ENCODE results near the gene ARIH1.
"Not testable (repeated sequence)": the region's sequence is repeated elsewhere in the genome, so short reads cannot be mapped to it uniquely, and the experiment has no call there.

Gene ARIH1

GRCh38 chr15:72609862-72610261 is 135.7 kb downstream of the ARIH1 start:
- ChIA-PET POLR2A (no interaction called here), CTCF (interaction anchor here (0.6 to 1.1 kb wide), 2 partner anchors 10 to 258 kb away, joined by 3 to 7 read pairs; no protein-coding TSS in a partner anchor)
- no peak for DNase-seq (ENCODE audit: extremely low spot score)
- TF ChIP-seq HDGF (IDR thresholded peaks at IDR 0.05; ENCODE audit: borderline replicate concordance): no peak
- no peak for TF ChIP-seq ZNF384 (IDR thresholded peaks at IDR 0.05)
- TF ChIP-seq SP1 (IDR thresholded peaks at IDR 0.05): no peak
- TF ChIP-seq ELF4 (IDR thresholded peaks at IDR 0.05): no peak
- no peak for TF ChIP-seq FOXK2 (IDR thresholded peaks at IDR 0.05)
- TF ChIP-seq BHLHE40 (IDR thresholded peaks at IDR 0.05; ENCODE audit: borderline replicate concordance): no peak
- TF ChIP-seq CTBP1 (IDR thresholded peaks at IDR 0.05; ENCODE audit: borderline replicate concordance): no peak
- no peak for TF ChIP-seq LEF1 (IDR thresholded peaks at IDR 0.05; ENCODE audit: borderline replicate concordance)

- POLR2A ChIA-PET; DNase-seq (ENCODE audit: extremely low spot score): not testable (repeated sequence)
- CTCF ChIA-PET: interaction anchor here (1.2 kb wide), 1 partner anchor 12 kb away, joined by 3 read pairs; no protein-coding TSS in a partner anchor
Measured at GRCh38 chr15:72612324-72612723, 138.2 kb downstream of the ARIH1 start.

GRCh38 chr15:72614810-72615532 is 140.8 kb downstream of the ARIH1 start:
- no peak for TF ChIP-seq PKNOX1 (IDR thresholded peaks at IDR 0.05)
- no peak for TF ChIP-seq ZNF384 (IDR thresholded peaks at IDR 0.05)
- TF ChIP-seq FOXK2 (IDR thresholded peaks at IDR 0.05): no peak
- TF ChIP-seq ELF4 (IDR thresholded peaks at IDR 0.05): no peak
- TF ChIP-seq BHLHE40 (IDR thresholded peaks at IDR 0.05; ENCODE audit: borderline replicate concordance): no peak
- TF ChIP-seq SP1 (IDR thresholded peaks at IDR 0.05): no peak
- no peak for TF ChIP-seq TARDBP (IDR thresholded peaks at IDR 0.05)
- no peak for TF ChIP-seq LEF1 (IDR thresholded peaks at IDR 0.05; ENCODE audit: borderline replicate concordance)
- TF ChIP-seq ARNT (IDR thresholded peaks at IDR 0.05): no peak
- TF ChIP-seq HDGF (IDR thresholded peaks at IDR 0.05; ENCODE audit: borderline replicate concordance): no peak
- TF ChIP-seq FOXA1 (IDR thresholded peaks at IDR 0.05): no peak
- TF ChIP-seq L3MBTL2 (conservative IDR thresholded peaks at IDR 0.05): no peak
- no peak for TF ChIP-seq NFRKB (IDR thresholded peaks at IDR 0.05)
- TF ChIP-seq CTBP1 (IDR thresholded peaks at IDR 0.05; ENCODE audit: borderline replicate concordance): no peak
- TF ChIP-seq SUZ12 (IDR thresholded peaks at IDR 0.05): no peak
- no peak for DNase-seq (ENCODE audit: extremely low spot score)
- ChIA-PET CTCF (no interaction called here), POLR2A (interaction anchor here (0.7 kb wide), 1 partner anchor 18 kb away, joined by 3 read pairs; no protein-coding TSS in a partner anchor)

GRCh38 chr15:72615533-72616233 is 141.6 kb downstream of the ARIH1 start:
- CTCF ChIA-PET; POLR2A ChIA-PET; DNase-seq (ENCODE audit: extremely low spot score): not testable (repeated sequence)

- ChIA-PET POLR2A (no interaction called here), CTCF (no interaction called here)
- DNase-seq (ENCODE audit: extremely low spot score): no peak
- TF ChIP-seq ELF4 (IDR thresholded peaks at IDR 0.05) (no peak), TARDBP (IDR thresholded peaks at IDR 0.05) (no peak), FOXK2 (IDR thresholded peaks at IDR 0.05) (no peak), LEF1 (IDR thresholded peaks at IDR 0.05; ENCODE audit: borderline replicate concordance) (no peak), CTBP1 (IDR thresholded peaks at IDR 0.05; ENCODE audit: borderline replicate concordance) (no peak), NFRKB (IDR thresholded peaks at IDR 0.05) (no peak), FOXM1 (IDR thresholded peaks at IDR 0.05; ENCODE audit: borderline replicate concordance) (no peak), FOXA1 (IDR thresholded peaks at IDR 0.05) (no peak)
Measured at GRCh38 chr15:72616491-72617210, 142.5 kb downstream of the ARIH1 start.

GRCh38 chr15:72623854-72624253 is 149.7 kb downstream of the ARIH1 start:
- CTCF ChIA-PET; DNase-seq (ENCODE audit: extremely low spot score); POLR2A ChIA-PET: not testable (repeated sequence)

GRCh38 chr15:72626153-72626552 is 152.0 kb downstream of the ARIH1 start:
- CTCF ChIA-PET: interaction anchor here (1.4 kb wide), 1 partner anchor 26 kb away, joined by 6 read pairs; no protein-coding TSS in a partner anchor
- POLR2A ChIA-PET; DNase-seq (ENCODE audit: extremely low spot score): not testable (repeated sequence)
- peak; percentile 78 for TF ChIP-seq ZNF384 (IDR thresholded peaks at IDR 0.05)

GRCh38 chr15:72628249-72629067 is 154.3 kb downstream of the ARIH1 start:
- POLR2A ChIA-PET: not testable (repeated sequence)
- peak; percentile 23 for DNase-seq (ENCODE audit: extremely low spot score)
- CTCF ChIA-PET: interaction anchor here (0.6 kb wide), 1 partner anchor 35 kb away, joined by 3 read pairs; no protein-coding TSS in a partner anchor

- DNase-seq (ENCODE audit: extremely low spot score); POLR2A ChIA-PET: not testable (repeated sequence)
- CTCF ChIA-PET: interaction anchor here (0.6 kb wide), 1 partner anchor 35 kb away, joined by 3 read pairs; no protein-coding TSS in a partner anchor
Measured at GRCh38 chr15:72629068-72629570, 155.0 kb downstream of the ARIH1 start.

GRCh38 chr15:72636519-72637282 is 162.6 kb downstream of the ARIH1 start:
- POLR2A ChIA-PET; CTCF ChIA-PET; DNase-seq (ENCODE audit: extremely low spot score): not testable (repeated sequence)

- CTCF ChIA-PET; POLR2A ChIA-PET; DNase-seq (ENCODE audit: extremely low spot score): not testable (repeated sequence)
Measured at GRCh38 chr15:72639759-72640483, 165.8 kb downstream of the ARIH1 start.
